HG03097 (cell line): ENCODE measurements around the gene HEPACAM.

Experiments used
- ATAC-seq: cut with Tn5 transposase; IDR thresholded peaks from one replicate; pipeline ENCODE4 v1.9.1; 2021; ENCODE audit not compliant: unreplicated experiment, low FRiP score

The HEPACAM gene

GRCh38 chr11:124943741-124944140 is 7.9 kb upstream of the HEPACAM start:
- ATAC-seq, result no peak

GRCh38 chr11:124943254-124943616 is 7.4 kb upstream of the HEPACAM start:
- ATAC-seq, result no peak

- ATAC-seq, result no peak
These were observed 6.8 kb upstream of the HEPACAM start for GRCh38 chr11:124942466-124943253.

GRCh38 chr11:124941703-124942102 is 5.9 kb upstream of the HEPACAM start:
- no peak for ATAC-seq

GRCh38 chr11:124938970-124939369 is 3.1 kb upstream of the HEPACAM start:
- ATAC-seq, result no peak

GRCh38 chr11:124938206-124938765 is 2.4 kb upstream of the HEPACAM start:
- no peak for ATAC-seq

GRCh38 chr11:124937336-124937935 is 1.6 kb upstream of the HEPACAM start:
- ATAC-seq, result no peak

- ATAC-seq, result no peak
These were observed 842 bp downstream of the HEPACAM start for GRCh38 chr11:124934862-124935547.

- ATAC-seq, result no peak
These were observed 5.0 kb downstream of the HEPACAM start for GRCh38 chr11:124930799-124931198.

- no peak for ATAC-seq
These were observed 6.7 kb downstream of the HEPACAM start for GRCh38 chr11:124928942-124929665.

- ATAC-seq, result no peak
These were observed 12.6 kb downstream of the HEPACAM start for GRCh38 chr11:124923296-124923695.

GRCh38 chr11:124922831-124923230 is 13.0 kb downstream of the HEPACAM start:
- ATAC-seq, result no peak

- no peak for ATAC-seq
These were observed 14.8 kb downstream of the HEPACAM start for GRCh38 chr11:124920870-124921609.

- ATAC-seq, result no peak
These were observed 15.5 kb downstream of the HEPACAM start for GRCh38 chr11:124920356-124920755.

GRCh38 chr11:124919898-124920297 is 15.9 kb downstream of the HEPACAM start:
- ATAC-seq, result no peak

GRCh38 chr11:124918950-124919349 is 16.9 kb downstream of the HEPACAM start, which contains the start of gene HEPN1:
Gene HEPN1 (plus strand): TSS chr11:124919250.
- ATAC-seq, result no peak

GRCh38 chr11:124917115-124917637 is 18.7 kb downstream of the HEPACAM start:
- no peak for ATAC-seq

- ATAC-seq, result no peak
These were observed 19.5 kb downstream of the HEPACAM start for GRCh38 chr11:124916370-124916710.

GRCh38 chr11:124915541-124916369 is 20.1 kb downstream of the HEPACAM start:
- no peak for ATAC-seq
